Body of pancreas (tissue), 4 donors: ENCODE data around the gene UBE2Q1.

ENCODE experiments used
- CTCF ChIP-seq, 7 experiments: fragments of 450-650 bp in 4 of 7; fragments of 200-600 bp in 3 of 7; sonication (generic) in 3 of 7; IDR thresholded peaks; one replicate each; pipeline ENCODE4 v1.5.1; 2016 to 2019; ENCODE audit warnings: antibody characterized with exemption in 7 of 7
- POLR2A ChIP-seq, 3 donors: fragments of 450-650 bp; IDR thresholded peaks; one replicate each; pipeline ENCODE4 v1.6.1; 2016; ENCODE audit warnings: antibody characterized with exemption in 3 of 3, mild to moderate bottlenecking in 2 of 3

GRCh38 chr1:154583773-154584172 lies 25.3 kb upstream of the UBE2Q1 start:
- TF ChIP-seq POLR2A (IDR thresholded peaks at IDR 0.05) = no peak
- TF ChIP-seq CTCF (IDR thresholded peaks at IDR 0.05) = no peak
